AG04449 (cell line): ENCODE measurements around the gene CCDC33.

Experiments used
- CTCF ChIA-PET: fragments of 350-600 bp; formaldehyde crosslinking; extraction: SDS; loops from one replicate; lab custom pipeline; 2021; ENCODE audit warnings: antibody characterized with exemption; lab: Yijun Ruan, JAX
- POLR2A ChIA-PET: fragments of 400-600, 350-600 bp; formaldehyde crosslinking; extraction: SDS; loops from one replicate; lab custom pipeline; 2020; ENCODE audit warnings: antibody characterized with exemption, inconsistent platforms; lab: Yijun Ruan, JAX
- DNase-seq: peaks from one replicate; pipeline ENCODE4 v3.0.0-alpha.2; 2010; ENCODE audit warnings: low read depth, low spot score
- H3K4me3 ChIP-seq: 2 replicates; pipeline ENCODE4 v1.5.1; 2011; ENCODE audit warnings: low read depth, mild to moderate bottlenecking, control low read depth, low read length
- TF ChIP-seq, protein P1 (sequence below): IDR thresholded peaks from one replicate; pipeline ENCODE4 v1.5.1; 2011; ENCODE audit warnings: mild to moderate bottlenecking, moderate library complexity, low read length, control low read depth, inconsistent platforms; ENCODE audit not compliant: insufficient read depth; ENCODE audit errors: missing control alignments

The CCDC33 gene

DNA sequence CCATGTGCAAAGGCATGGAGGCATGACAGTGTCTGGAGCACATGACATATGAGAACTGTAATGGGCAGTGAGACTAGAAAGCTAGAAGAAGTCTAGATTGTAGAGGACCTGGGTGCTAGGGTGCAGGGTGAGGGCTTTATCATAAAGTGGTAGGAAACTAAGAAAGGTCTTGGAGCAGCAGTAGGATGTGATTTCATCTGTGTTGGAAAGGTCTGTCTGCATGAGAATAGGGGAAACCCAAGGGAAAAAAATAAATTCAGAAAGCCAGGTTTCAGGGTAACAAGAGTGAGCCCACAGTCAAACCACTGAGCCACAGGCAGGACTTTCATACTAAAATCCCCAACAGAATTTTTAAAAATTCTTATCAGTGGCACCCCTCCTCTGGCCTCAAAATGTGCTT, 54.5 kb downstream of the CCDC33 start:
- POLR2A ChIA-PET = no interaction called here
- TF ChIP-seq, protein P1, sequence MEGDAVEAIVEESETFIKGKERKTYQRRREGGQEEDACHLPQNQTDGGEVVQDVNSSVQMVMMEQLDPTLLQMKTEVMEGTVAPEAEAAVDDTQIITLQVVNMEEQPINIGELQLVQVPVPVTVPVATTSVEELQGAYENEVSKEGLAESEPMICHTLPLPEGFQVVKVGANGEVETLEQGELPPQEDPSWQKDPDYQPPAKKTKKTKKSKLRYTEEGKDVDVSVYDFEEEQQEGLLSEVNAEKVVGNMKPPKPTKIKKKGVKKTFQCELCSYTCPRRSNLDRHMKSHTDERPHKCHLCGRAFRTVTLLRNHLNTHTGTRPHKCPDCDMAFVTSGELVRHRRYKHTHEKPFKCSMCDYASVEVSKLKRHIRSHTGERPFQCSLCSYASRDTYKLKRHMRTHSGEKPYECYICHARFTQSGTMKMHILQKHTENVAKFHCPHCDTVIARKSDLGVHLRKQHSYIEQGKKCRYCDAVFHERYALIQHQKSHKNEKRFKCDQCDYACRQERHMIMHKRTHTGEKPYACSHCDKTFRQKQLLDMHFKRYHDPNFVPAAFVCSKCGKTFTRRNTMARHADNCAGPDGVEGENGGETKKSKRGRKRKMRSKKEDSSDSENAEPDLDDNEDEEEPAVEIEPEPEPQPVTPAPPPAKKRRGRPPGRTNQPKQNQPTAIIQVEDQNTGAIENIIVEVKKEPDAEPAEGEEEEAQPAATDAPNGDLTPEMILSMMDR = no peak
- DNase-seq = no peak
- CTCF ChIA-PET = interaction anchor here (2.0 kb wide), 1 partner anchor 13 kb away, joined by 5 read pairs; no protein-coding TSS in a partner anchor
- H3K4me3 ChIP-seq = no peak overlapping the region

DNA sequence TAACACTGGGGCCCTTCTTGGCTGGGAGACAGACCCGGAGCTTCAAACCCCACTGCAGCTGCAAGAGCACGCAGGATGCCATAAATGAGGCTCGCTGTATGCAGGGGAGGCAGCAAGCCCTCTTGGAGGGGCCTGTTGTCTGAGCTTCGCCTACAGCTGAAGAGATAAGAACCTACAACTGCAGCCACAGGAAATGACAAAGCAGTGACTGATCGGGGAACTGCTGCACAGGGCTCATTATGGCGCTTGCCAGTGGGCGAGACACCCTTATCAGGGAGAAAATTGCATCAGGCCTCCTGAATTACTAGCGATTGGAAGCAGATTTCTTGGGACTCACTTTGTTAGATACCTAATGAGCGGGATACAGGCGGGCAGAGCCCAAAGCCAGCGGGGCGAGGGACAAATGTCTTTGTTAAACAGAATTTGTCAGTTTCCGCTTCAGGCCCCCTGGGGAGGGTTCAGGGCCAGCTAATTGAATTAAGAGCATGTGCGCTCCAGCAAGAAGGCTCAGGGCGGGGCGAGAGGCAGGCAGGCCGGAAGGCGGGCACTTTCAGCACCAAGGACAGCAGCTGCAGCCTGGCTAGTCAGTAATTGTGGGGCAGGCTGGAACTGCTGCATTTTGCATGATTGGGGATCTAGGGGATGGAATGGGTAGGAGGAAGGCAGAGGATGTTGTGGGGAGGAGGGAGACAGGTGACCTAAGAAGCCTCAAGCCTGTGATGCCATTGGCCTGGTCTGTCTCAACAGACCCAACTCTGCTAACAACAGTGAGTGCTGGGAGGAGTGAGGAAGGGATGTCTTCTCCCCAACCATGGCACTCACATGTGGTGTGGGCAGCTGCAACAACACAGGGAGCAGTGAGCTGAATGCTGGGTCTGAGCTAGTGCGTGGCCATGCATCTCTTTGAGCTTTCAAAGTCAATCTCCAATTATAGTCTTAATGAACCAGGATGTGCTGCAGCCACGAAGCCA, 55.3 kb downstream of the CCDC33 start:
- ChIA-PET POLR2A (no interaction called here), CTCF (interaction anchor here (0.7 to 2.8 kb wide), 4 partner anchors 9 to 27 kb away, joined by 3 to 14 read pairs (median 4); no protein-coding TSS in a partner anchor)

DNA sequence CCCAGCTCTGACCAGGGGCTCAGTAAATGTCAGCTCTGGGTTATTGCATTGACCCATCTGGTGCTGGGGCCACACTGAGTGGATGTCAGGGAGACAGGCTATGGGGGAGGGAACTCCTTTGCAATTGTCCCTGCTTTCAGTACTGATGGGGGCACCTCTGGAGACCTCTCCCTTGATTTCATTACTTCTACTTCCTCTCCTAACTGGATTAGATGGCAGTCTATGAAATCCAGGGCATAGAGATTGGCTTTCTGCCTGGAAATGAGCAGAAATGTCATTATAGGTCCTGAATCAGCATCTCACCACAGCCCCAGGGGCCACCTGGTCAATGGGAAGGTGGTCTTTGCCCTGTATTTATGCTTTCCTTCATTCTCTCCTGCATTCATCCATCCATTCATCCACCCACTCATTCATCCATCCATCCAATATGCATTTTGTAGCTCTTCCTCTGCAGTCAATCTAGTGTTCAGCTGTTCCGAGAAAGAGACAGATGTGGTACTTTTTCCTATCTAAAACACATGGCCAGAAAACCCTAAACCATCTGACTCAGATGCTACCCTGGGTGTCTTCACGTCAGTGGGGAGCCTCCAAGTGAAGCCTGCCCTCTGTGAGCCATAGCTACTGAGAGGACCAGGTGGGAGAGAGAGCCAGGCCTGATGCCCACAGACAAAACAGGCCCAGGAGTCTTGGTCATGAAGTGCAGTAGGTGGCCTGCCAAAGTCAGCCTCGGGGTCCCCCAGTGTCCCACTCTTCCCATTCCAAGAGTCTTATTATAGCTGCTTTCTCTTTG, 57.1 kb downstream of the CCDC33 start:
- TF ChIP-seq, protein P1 = no peak
- CTCF ChIA-PET = interaction anchor here (0.6 to 2.8 kb wide), 5 partner anchors 9 to 165 kb away, joined by 3 to 14 read pairs (median 4); no protein-coding TSS in a partner anchor
- POLR2A ChIA-PET = no interaction called here
- no peak for DNase-seq
- no peak overlapping the region for H3K4me3 ChIP-seq

More for the DNA sequence above, 55.3 kb downstream of the CCDC33 start:
- H3K4me3 ChIP-seq = no peak overlapping the region
- peak; percentile 4 for DNase-seq
- TF ChIP-seq, protein P1 = no peak

DNA sequence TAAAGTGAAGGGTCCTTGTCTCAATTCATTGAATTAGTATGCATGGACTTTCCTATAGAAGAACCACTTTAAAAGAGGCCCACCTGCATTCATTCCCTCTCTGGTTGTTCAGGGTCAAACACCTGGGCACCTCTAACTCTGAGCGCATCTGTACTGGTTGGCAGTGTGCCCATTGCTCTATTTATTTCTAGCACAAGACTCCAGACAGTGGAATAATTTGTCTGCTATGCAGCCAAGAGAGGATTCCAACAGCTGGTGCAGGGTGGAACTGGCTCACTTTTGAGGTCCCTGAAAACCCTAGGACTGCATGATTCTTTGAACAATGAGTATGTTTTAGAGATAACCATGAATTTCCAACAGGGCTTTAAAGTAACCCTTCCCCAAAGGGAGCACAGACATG, 57.9 kb downstream of the CCDC33 start:
- ChIA-PET POLR2A (no interaction called here), CTCF (interaction anchor here (1.1 to 2.8 kb wide), 3 partner anchors 10 to 160 kb away, joined by 4 to 14 read pairs (median 5); no protein-coding TSS in a partner anchor)
- DNase-seq = no peak
- TF ChIP-seq, protein P1 = no peak
- no peak overlapping the region for H3K4me3 ChIP-seq

GRCh38 chr15:74295800-74296199, 59.7 kb downstream of the CCDC33 start:
- no peak overlapping the region for H3K4me3 ChIP-seq
- ChIA-PET POLR2A (no interaction called here), CTCF (interaction anchor here (1.5 to 1.6 kb wide), 2 partner anchors 12 to 168 kb away, joined by 6 to 7 read pairs; no protein-coding TSS in a partner anchor)
- TF ChIP-seq, protein P1 = no peak
- DNase-seq = no peak
